Prostate gland (tissue), 2 donors: ENCODE data around the gene WDR48. TPM values are rescaled to one million over a fixed set of nuclear protein-coding genes. Genes with fewer than 3 reads are reported as not detected.

Experiments used
- DNase-seq: peaks from one replicate; pipeline ENCODE4 v3.0.0-alpha.2; 2019; ENCODE audit warnings: low spot score
- H3K27ac ChIP-seq, 2 donors: fragments of 200-600 bp; sonication (generic); 2 replicates each; pipeline ENCODE4 v1.5.1; 2017 to 2019
- H3K27me3 ChIP-seq: fragments of 200-600 bp; sonication (generic); replicated peaks from 2 replicates; pipeline ENCODE4 v1.5.1; 2019; ENCODE audit not compliant: insufficient read depth
- H3K36me3 ChIP-seq, 2 donors: fragments of 200-600 bp; sonication (generic); 1 replicate in 1 of 2; 2 replicates in 1 of 2; pipeline versions ENCODE4 v1.5.1 to v1.8.1; 2017 to 2019
- H3K4me1 ChIP-seq: fragments of 200-600 bp; sonication (generic); replicated peaks from 2 replicates; pipeline ENCODE4 v1.5.1; 2019
- H3K4me3 ChIP-seq, 2 donors: fragments of 200-600 bp; sonication (generic); 2 replicates each; pipeline ENCODE4 v1.5.1; 2017 to 2019
- H3K9me3 ChIP-seq: fragments of 200-600 bp; sonication (generic); 2 replicates; pipeline ENCODE4 v1.5.1; 2017
- POLR2A ChIP-seq: fragments of 450-650 bp; IDR thresholded peaks from one replicate; pipeline ENCODE4 v1.6.1; 2016; ENCODE audit warnings: antibody characterized with exemption, mild to moderate bottlenecking
- POLR2AphosphoS5 ChIP-seq: sonication (generic); formaldehyde crosslinking; IDR thresholded peaks from one replicate; pipeline ENCODE4 v1.6.1; 2017; ENCODE audit warnings: antibody characterized with exemption
- WGBS: methylation state at CpG from one replicate; pipeline ENCODE4 v1.1.5; 2018; 5-methylcytosine and 5-hydroxymethylcytosine counted together
- intact Hi-C: fragments of 100-400 bp; cut with DNase I; formaldehyde crosslinking; loops from one replicate; pipeline ENCODE4 v1.14.2; 2022
- total RNA-seq, 2 donors: library from RNA; depleted of rRNA; stranded (reverse); fragments of >200 nt; gene quantifications; one replicate each; pipeline ENCODE4 v1.1.0, GENCODE V29; 2016
- TF ChIP-seq, protein P1 (sequence below), 4 experiments: fragments of 200-600 bp in 2 of 4; fragments of 450-650 bp in 2 of 4; sonication (generic) in 2 of 4; IDR thresholded peaks; 1 replicate in 3 of 4; 2 replicates in 1 of 4; pipeline ENCODE4 v1.5.1; 2016 to 2019; ENCODE audit warnings: antibody characterized with exemption in 4 of 4, mild to moderate bottlenecking in 2 of 4, moderate library complexity in 2 of 4

Gene WDR48
- total RNA-seq, 2 donors from 2014 or later = 22.5 to 46.7 TPM

DNA sequence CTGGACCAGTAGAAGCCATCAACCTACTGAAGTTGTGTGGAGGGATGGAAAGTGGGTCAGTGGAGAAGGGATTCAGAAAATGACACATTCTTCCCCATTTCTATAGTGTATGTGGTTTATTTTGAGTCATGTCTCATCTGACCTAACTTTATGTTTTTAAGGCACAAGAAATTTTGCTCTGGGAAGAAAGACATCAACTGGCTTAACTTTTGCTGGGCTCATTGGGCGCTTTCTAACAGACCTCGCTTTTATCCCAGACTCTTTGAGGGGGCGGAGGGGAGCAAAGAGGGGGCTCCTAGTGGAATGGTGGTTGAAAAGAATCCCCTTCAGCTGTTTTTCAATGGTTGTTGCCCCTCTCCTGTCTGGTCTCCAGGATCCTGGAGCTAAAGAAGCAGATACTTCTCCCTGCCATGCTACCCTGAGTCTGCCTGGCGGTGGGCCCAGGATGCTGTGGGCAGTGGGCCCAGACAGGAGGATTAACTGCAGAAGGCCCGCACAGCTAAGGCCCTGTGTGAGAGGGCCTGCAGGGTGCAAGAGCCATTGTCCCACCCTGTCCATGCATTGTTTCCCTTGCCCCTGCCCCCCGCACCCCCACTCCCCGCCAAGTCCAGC, 87.1 kb downstream of the WDR48 start:
- Histone ChIP-seq H3K9me3 (no peaks in the 10 kb centered on the region), H3K27me3 (no peaks in the 10 kb centered on the region), H3K36me3 (peaks cover 5 to 7% of the 10 kb centered on the region in 2 donors), H3K4me1 (peaks cover 34% of the 10 kb centered on the region), H3K27ac (peak overlapping the region; percentile 33 to 93), H3K4me3 (no peak overlapping the region)
- whole genome bisulfite sequencing = 51% methylated on average over 7 of the region's 7 CpGs
- intact Hi-C loops = no loop called here
- TF ChIP-seq, protein P1, sequence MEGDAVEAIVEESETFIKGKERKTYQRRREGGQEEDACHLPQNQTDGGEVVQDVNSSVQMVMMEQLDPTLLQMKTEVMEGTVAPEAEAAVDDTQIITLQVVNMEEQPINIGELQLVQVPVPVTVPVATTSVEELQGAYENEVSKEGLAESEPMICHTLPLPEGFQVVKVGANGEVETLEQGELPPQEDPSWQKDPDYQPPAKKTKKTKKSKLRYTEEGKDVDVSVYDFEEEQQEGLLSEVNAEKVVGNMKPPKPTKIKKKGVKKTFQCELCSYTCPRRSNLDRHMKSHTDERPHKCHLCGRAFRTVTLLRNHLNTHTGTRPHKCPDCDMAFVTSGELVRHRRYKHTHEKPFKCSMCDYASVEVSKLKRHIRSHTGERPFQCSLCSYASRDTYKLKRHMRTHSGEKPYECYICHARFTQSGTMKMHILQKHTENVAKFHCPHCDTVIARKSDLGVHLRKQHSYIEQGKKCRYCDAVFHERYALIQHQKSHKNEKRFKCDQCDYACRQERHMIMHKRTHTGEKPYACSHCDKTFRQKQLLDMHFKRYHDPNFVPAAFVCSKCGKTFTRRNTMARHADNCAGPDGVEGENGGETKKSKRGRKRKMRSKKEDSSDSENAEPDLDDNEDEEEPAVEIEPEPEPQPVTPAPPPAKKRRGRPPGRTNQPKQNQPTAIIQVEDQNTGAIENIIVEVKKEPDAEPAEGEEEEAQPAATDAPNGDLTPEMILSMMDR (IDR thresholded peaks at IDR 0.05) = no peak
- TF ChIP-seq POLR2A (no peak), POLR2AphosphoS5 (no peak)
- DNase-seq = peak; percentile 61

- Histone ChIP-seq H3K27ac (peak overlapping the region; percentile 93 to 100), H3K4me3 (no peak overlapping the region), H3K36me3 (peaks cover 8 to 12% of the 10 kb centered on the region in 2 donors), H3K27me3 (no peaks in the 10 kb centered on the region), H3K9me3 (no peaks in the 10 kb centered on the region), H3K4me1 (peaks cover 34% of the 10 kb centered on the region)
- intact Hi-C loops = no loop called here
- no peak for DNase-seq
- 42% methylated on average over 2 of the region's 2 CpGs for WGBS
- TF ChIP-seq POLR2A (no peak), POLR2AphosphoS5 (no peak)
- TF ChIP-seq, protein P1 (IDR thresholded peaks at IDR 0.05) = no peak
Observed at GRCh38 chr3:39139442-39139841, 87.6 kb downstream of the WDR48 start.

GRCh38 chr3:39140341-39140971, 88.6 kb downstream of the WDR48 start:
- H3K4me1 ChIP-seq = peaks cover 34% of the 10 kb centered on the region
- intact Hi-C loops = no loop called here

GRCh38 chr3:39141171-39141995, 89.6 kb downstream of the WDR48 start:
- H3K27ac ChIP-seq = peak overlapping the region; percentile 93 to 100
- intact Hi-C loops = no loop called here
- peak; percentile 92 for DNase-seq
- peaks cover 34% of the 10 kb centered on the region for H3K4me1 ChIP-seq
- H3K4me3 ChIP-seq = peak overlapping the region in 1 of 2 donors; percentile 0
- H3K36me3 ChIP-seq = peaks cover 8 to 17% of the 10 kb centered on the region in 2 donors
- H3K27me3 ChIP-seq = no peaks in the 10 kb centered on the region
- no peaks in the 10 kb centered on the region for H3K9me3 ChIP-seq
- TF ChIP-seq POLR2AphosphoS5 (peak; percentile 87), POLR2A (peak; percentile 22)
- TF ChIP-seq, protein P1 (IDR thresholded peaks at IDR 0.05) = no peak
- WGBS = 29% methylated on average over 4 of the region's 4 CpGs

More at GRCh38 chr3:39140341-39140971, 88.6 kb downstream of the WDR48 start:
- TF ChIP-seq POLR2A (no peak), POLR2AphosphoS5 (no peak)
- TF ChIP-seq, protein P1 (IDR thresholded peaks at IDR 0.05) = no peak
- Histone ChIP-seq H3K4me3 (no peak overlapping the region), H3K9me3 (no peaks in the 10 kb centered on the region), H3K36me3 (peaks cover 8 to 17% of the 10 kb centered on the region in 2 donors), H3K27ac (peak overlapping the region; percentile 93 to 100), H3K27me3 (no peaks in the 10 kb centered on the region)
- 76% methylated on average over 2 of the region's 2 CpGs for WGBS
- DNase-seq = no peak
